KBM-7 (cell line): ENCODE measurements around the gene HSPB9.

Experiments
- DNase-seq: peaks from one replicate; pipeline ENCODE4 v3.0.0-alpha.2; 2015
- in situ Hi-C: fragments of 300-500 bp; cut with MboI; formaldehyde crosslinking; loops from 2 replicates; pipeline ENCODE4 v1.14.3; 2020; ENCODE audit warnings: low sequenced_read_pairs, low pct_unique_long_range_greater_than_20kb, mixed read lengths

Gene HSPB9

DNA sequence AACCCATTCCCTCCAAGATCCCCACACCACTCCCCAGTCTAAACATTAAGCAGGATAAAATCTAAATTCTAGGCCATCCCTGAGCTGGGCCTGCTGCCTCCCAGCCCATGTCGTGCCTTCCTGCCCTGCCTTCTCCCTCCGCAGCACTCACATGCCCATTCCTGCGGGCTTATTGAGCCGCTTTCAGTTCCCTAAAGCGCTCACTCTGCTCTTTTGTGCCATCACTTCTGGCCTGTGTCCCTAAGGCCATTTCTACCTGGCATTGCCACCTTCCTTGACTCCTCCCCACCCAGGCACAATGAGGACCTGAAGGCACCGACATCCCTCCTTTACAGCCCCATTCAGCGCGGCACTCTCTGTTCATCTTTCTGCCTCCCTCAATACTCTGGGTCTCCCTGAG, 45.2 kb downstream of the HSPB9 start:
- DNase-seq, result no peak
- in situ Hi-C loops, result no loop called here

DNA sequence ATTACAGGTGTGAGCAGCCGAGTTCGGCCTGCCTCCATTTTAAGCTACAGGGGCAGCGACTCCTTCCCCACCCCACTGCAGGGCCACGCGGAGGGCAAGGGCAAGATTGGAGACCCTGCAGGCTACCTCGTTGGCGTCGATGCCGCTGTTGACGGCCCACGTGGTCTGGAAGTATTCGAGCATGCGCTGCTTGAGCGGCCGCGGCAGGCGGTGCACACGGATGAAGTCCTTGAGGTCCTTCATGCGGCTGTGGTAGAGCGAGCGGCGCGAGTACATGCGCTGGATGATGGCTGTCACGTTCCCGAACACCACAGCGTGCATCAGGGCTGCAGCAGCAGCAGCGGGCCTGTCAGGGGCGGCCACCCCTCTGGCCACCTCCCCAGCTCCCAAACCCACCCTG, 46.7 kb downstream of the HSPB9 start:
- in situ Hi-C loops, result no loop called here
- DNase-seq, result no peak

GRCh38 chr17:42171831-42172230, 49.2 kb downstream of the HSPB9 start:
- DNase-seq, result no peak
- in situ Hi-C loops, result no loop called here
